ENCODE measurements around the gene TOR1B.
A peak's percentile ranks its signal among the peaks of the same experiment; 100 is the strongest.
"Not testable (repeated sequence)": the region's sequence is repeated elsewhere in the genome, so short reads cannot be mapped to it uniquely, and the experiment has no call there.

Gene TOR1B

DNA sequence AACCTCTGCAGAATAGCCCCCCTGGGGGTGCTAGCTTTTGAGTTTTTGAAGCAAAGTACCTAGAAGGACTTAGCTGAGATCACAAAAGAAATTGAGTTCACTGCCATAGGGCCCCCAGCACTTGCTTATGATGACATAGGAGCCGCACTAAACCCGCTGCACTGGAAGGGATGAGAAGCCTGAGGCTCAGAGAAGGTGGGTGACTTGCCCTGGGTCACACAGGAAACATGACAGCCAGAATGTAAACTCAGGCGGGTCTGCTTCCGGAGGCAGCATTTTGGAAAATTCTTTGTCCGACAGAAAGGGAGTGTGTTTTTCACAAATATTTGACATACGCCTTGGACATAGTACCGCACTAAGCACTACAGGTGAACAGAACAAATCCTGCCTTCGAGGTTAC is 8.4 kb upstream of the TOR1B start:
- H3K27me3 ChIP-seq (ENCODE audit: insufficient read depth, poor library complexity, severe bottlenecking), result no peaks in the 10 kb centered on the region
- TF ChIP-seq, protein P1, sequence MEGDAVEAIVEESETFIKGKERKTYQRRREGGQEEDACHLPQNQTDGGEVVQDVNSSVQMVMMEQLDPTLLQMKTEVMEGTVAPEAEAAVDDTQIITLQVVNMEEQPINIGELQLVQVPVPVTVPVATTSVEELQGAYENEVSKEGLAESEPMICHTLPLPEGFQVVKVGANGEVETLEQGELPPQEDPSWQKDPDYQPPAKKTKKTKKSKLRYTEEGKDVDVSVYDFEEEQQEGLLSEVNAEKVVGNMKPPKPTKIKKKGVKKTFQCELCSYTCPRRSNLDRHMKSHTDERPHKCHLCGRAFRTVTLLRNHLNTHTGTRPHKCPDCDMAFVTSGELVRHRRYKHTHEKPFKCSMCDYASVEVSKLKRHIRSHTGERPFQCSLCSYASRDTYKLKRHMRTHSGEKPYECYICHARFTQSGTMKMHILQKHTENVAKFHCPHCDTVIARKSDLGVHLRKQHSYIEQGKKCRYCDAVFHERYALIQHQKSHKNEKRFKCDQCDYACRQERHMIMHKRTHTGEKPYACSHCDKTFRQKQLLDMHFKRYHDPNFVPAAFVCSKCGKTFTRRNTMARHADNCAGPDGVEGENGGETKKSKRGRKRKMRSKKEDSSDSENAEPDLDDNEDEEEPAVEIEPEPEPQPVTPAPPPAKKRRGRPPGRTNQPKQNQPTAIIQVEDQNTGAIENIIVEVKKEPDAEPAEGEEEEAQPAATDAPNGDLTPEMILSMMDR (IDR thresholded peaks at IDR 0.05; ENCODE audit: insufficient read depth, low read length), result no peak
- no peak for TF ChIP-seq GABPA (IDR thresholded peaks at IDR 0.05; ENCODE audit: low read depth)
- TF ChIP-seq POLR2AphosphoS5 (IDR thresholded peaks at IDR 0.05; ENCODE audit: low read depth), result no peak
- TF ChIP-seq, protein P2, sequence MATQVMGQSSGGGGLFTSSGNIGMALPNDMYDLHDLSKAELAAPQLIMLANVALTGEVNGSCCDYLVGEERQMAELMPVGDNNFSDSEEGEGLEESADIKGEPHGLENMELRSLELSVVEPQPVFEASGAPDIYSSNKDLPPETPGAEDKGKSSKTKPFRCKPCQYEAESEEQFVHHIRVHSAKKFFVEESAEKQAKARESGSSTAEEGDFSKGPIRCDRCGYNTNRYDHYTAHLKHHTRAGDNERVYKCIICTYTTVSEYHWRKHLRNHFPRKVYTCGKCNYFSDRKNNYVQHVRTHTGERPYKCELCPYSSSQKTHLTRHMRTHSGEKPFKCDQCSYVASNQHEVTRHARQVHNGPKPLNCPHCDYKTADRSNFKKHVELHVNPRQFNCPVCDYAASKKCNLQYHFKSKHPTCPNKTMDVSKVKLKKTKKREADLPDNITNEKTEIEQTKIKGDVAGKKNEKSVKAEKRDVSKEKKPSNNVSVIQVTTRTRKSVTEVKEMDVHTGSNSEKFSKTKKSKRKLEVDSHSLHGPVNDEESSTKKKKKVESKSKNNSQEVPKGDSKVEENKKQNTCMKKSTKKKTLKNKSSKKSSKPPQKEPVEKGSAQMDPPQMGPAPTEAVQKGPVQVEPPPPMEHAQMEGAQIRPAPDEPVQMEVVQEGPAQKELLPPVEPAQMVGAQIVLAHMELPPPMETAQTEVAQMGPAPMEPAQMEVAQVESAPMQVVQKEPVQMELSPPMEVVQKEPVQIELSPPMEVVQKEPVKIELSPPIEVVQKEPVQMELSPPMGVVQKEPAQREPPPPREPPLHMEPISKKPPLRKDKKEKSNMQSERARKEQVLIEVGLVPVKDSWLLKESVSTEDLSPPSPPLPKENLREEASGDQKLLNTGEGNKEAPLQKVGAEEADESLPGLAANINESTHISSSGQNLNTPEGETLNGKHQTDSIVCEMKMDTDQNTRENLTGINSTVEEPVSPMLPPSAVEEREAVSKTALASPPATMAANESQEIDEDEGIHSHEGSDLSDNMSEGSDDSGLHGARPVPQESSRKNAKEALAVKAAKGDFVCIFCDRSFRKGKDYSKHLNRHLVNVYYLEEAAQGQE (IDR thresholded peaks at IDR 0.05; ENCODE audit: insufficient replicate concordance, low read depth), result no peak
- no peak for TF ChIP-seq SPI1 (IDR thresholded peaks at IDR 0.05; ENCODE audit: borderline replicate concordance, low read depth)
- H3K27ac ChIP-seq (replicated peaks), result no peak overlapping the region
- no peak for DNase-seq (ENCODE audit: low read depth in 1 of 2, low spot score in 1 of 2)
- H3K4me3 ChIP-seq (replicated peaks; ENCODE audit: insufficient read depth, low read length), result no peak overlapping the region

DNA sequence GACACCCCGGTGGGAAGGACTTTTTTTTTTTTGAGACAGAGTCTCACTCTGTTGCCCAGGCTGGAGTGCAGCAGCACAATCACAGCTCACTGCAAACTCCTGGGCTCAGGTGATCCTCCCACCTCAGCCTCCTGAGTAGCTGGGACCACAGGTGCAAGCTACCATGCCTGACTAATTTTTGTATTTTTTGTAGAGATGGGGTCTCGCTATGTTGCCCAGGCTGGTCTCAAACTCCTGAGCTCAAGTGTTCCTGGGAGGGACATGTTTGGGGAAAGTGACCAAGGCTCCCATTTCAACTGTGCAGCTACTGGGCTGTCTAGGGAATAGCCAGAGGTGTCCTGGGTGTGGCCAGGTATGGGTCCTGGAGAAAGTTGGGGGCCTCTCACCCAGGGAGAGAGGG is 7.0 kb upstream of the TOR1B start:
- H3K27me3 ChIP-seq (ENCODE audit: insufficient read depth, poor library complexity, severe bottlenecking); H3K27ac ChIP-seq (replicated peaks); H3K4me3 ChIP-seq (replicated peaks; ENCODE audit: insufficient read depth, low read length); DNase-seq (ENCODE audit: low read depth in 1 of 2, low spot score in 1 of 2): not testable (repeated sequence)

DNA sequence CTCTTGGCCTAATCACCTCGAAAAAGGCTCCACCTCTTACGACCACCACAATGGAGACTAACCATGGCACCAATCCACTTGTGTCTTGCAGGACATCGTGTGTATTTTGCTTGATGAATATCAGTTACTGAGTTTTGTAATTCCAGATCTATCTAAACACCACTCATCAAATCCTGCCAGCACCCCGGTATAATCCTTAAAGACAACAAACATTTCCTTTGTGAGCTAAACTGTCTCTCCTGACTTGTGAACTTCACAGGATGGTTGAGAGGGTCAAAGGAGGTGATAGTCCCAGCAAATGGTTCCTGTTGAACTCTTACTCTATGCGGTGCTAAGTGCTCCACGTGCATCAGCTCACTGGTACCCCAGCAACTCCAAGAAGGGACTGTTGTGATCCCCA is 4.0 kb upstream of the TOR1B start:
- Histone ChIP-seq H3K4me3 (replicated peaks; ENCODE audit: insufficient read depth, low read length) (no peak overlapping the region), H3K27ac (replicated peaks) (no peak overlapping the region), H3K27me3 (ENCODE audit: insufficient read depth, poor library complexity, severe bottlenecking) (no peaks in the 10 kb centered on the region)
- DNase-seq (ENCODE audit: low read depth in 1 of 2, low spot score in 1 of 2), result no peak
- TF ChIP-seq SPI1 (IDR thresholded peaks at IDR 0.05; ENCODE audit: borderline replicate concordance, low read depth), result no peak
- TF ChIP-seq GABPA (IDR thresholded peaks at IDR 0.05; ENCODE audit: low read depth), result no peak
- no peak for TF ChIP-seq POLR2AphosphoS5 (IDR thresholded peaks at IDR 0.05; ENCODE audit: low read depth)

DNA sequence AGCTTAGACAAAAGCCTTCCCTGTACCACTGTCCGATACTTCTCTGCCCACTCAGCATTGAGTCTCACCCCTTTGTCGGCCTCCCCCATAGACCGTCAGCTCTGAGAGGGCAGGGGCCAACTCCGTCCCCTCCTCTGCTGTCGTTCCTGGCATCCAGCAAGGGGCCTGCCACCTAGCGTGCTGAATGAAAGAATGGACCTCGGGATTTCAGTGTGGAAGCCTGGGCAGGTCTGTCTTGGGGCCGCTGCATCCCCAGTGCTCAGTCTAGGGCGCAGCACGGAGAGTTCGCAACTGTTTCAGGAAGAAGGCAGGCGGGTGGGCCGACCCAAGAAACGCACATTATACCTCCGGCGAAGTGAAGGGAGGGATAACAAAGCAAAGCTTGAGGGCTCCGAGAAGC is 1.5 kb upstream of the TOR1B start:
- Histone ChIP-seq H3K27ac (replicated peaks) (no peak overlapping the region), H3K4me3 (replicated peaks; ENCODE audit: insufficient read depth, low read length) (no peak overlapping the region), H3K27me3 (ENCODE audit: insufficient read depth, poor library complexity, severe bottlenecking) (no peaks in the 10 kb centered on the region)
- TF ChIP-seq, protein P1 (IDR thresholded peaks at IDR 0.05; ENCODE audit: insufficient read depth, low read length), result no peak
- TF ChIP-seq SPI1 (IDR thresholded peaks at IDR 0.05; ENCODE audit: borderline replicate concordance, low read depth) (no peak), POLR2AphosphoS5 (IDR thresholded peaks at IDR 0.05; ENCODE audit: low read depth) (no peak), GABPA (IDR thresholded peaks at IDR 0.05; ENCODE audit: low read depth) (no peak)
- TF ChIP-seq, protein P2 (IDR thresholded peaks at IDR 0.05; ENCODE audit: insufficient replicate concordance, low read depth), result no peak
- DNase-seq (ENCODE audit: low read depth in 1 of 2, low spot score in 1 of 2), result no peak

DNA sequence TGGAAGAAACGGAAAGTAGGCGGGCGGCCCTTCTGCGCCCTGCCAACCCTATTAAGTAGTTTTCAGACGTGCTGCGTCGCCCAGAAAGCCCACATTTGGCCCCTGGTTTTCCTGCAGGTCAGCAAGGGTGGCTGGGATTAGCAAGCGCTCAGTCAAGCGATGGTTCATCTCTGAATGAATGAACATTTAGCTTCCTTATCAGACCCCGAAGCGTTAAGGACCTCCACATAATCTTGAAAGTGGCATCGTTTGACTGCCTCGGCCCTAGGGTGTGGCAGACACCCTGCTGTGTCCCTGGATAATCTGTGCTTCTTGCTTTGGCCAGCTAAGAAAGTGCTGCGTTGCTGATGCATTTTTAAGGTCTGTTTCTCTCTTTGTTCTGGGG is 684 bp downstream of the TOR1B start:
- Histone ChIP-seq H3K27ac (replicated peaks) (peak overlapping the region; percentile 57), H3K27me3 (ENCODE audit: insufficient read depth, poor library complexity, severe bottlenecking) (no peaks in the 10 kb centered on the region), H3K4me3 (replicated peaks; ENCODE audit: insufficient read depth, low read length) (peak overlapping the region; percentile 73)
- DNase-seq (ENCODE audit: low read depth in 1 of 2, low spot score in 1 of 2), result no peak
- no peak for TF ChIP-seq SPI1 (IDR thresholded peaks at IDR 0.05; ENCODE audit: borderline replicate concordance, low read depth)
- TF ChIP-seq, protein P1 (IDR thresholded peaks at IDR 0.05; ENCODE audit: insufficient read depth, low read length), result no peak
- TF ChIP-seq, protein P2 (IDR thresholded peaks at IDR 0.05; ENCODE audit: insufficient replicate concordance, low read depth), result no peak
- TF ChIP-seq GABPA (IDR thresholded peaks at IDR 0.05; ENCODE audit: low read depth), result no peak
- TF ChIP-seq POLR2AphosphoS5 (IDR thresholded peaks at IDR 0.05; ENCODE audit: low read depth), result no peak

Data from HL-60 (cell line).